GM12878 (cell line): ENCODE data around the gene ATG14. TPM values are rescaled to one million over a fixed set of nuclear protein-coding genes. Genes with fewer than 3 reads are reported as not detected.

ENCODE experiments used
- ATAC-seq: fragments of 200-7000 bp; cut with Tn5 transposase; 3 replicates; pipeline ENCODE4 v1.9.1; 2020; ENCODE audit warnings: mild to moderate bottlenecking, moderate library complexity
- BruUV-seq: library from RNA; stranded (reverse); fragments of 400-500 nt; replicated peaks from 2 replicates; lab custom pipeline; 2021; lab: Mats Ljungman, UMichigan
- CTCF ChIA-PET: fragments of 300-600 bp; sonication (Branson Sonifier 250); formaldehyde crosslinking; extraction: SDS; loops from one replicate; lab custom pipeline; 2021; ENCODE audit warnings: inconsistent platforms; lab: Yijun Ruan, JAX
- POLR2A ChIA-PET: fragments of 350-600 bp; formaldehyde crosslinking; extraction: SDS; loops from one replicate; lab custom pipeline; 2021; ENCODE audit warnings: inconsistent platforms; lab: Charles Lee
- RAD21 ChIA-PET: fragments of 300-600 bp; sonication (Branson Sonifier 250); formaldehyde crosslinking; loops from one replicate; lab custom pipeline; 2023; ENCODE audit warnings: antibody characterized with exemption; ENCODE audit not compliant: unreplicated experiment; lab: Charles Lee
- SMC1A ChIA-PET: fragments of 300-600 bp; sonication (Branson Sonifier 250); formaldehyde crosslinking; loops from one replicate; lab custom pipeline; 2023; ENCODE audit not compliant: unreplicated experiment, uncharacterized antibody; lab: Charles Lee
- DNase-seq: peaks from one replicate; pipeline ENCODE4 v3.0.0-alpha.2; 2011; ENCODE audit warnings: low read depth, low spot score
- FAIRE-seq: peaks from 3 replicates; lab custom pipeline; 2011; peaks lifted over from hg19 to GRCh38; lab: Jason Lieb, UNC
- H2AFZ ChIP-seq: 2 replicates; pipeline ENCODE4 v1.6.0; 2011; ENCODE audit warnings: low read depth, low read length, control low read depth; ENCODE audit not compliant: control insufficient read depth
- H3K27ac ChIP-seq: 2 replicates; pipeline ENCODE4 v1.5.1; 2011; ENCODE audit warnings: control low read depth; ENCODE audit not compliant: control insufficient read depth, insufficient read depth
- H3K27me3 ChIP-seq, 2 experiments: replicated peaks in 1 of 2; 2 replicates each; pipeline versions ENCODE4 v1.6.0 to v1.6.1; 2011; ENCODE audit warnings: low read length in 1 of 2; ENCODE audit not compliant: control insufficient read depth in 2 of 2, insufficient read depth in 2 of 2
- H3K36me3 ChIP-seq, 2 experiments: 2 replicates each; pipeline ENCODE4 v1.5.1; 2011; ENCODE audit warnings: low read length in 1 of 2; ENCODE audit not compliant: control insufficient read depth in 2 of 2, insufficient read depth in 2 of 2
- H3K4me1 ChIP-seq: 2 replicates; pipeline ENCODE4 v1.6.1; 2011; ENCODE audit warnings: mild to moderate bottlenecking, low read length, moderate library complexity, mixed read lengths; ENCODE audit not compliant: control insufficient read depth, insufficient read depth
- H3K4me2 ChIP-seq: 2 replicates; pipeline ENCODE4 v1.6.0; 2011; ENCODE audit warnings: control low read depth; ENCODE audit not compliant: control insufficient read depth, insufficient read depth
- H3K4me3 ChIP-seq: fragments of 200-600 bp; sonication (generic); 2 replicates; pipeline ENCODE4 v1.5.1; 2016
- H3K79me2 ChIP-seq: 2 replicates; pipeline ENCODE4 v1.6.0; 2011; ENCODE audit warnings: low read length; ENCODE audit not compliant: control insufficient read depth, insufficient read depth
- H3K9ac ChIP-seq: 2 replicates; pipeline ENCODE4 v1.8.0; 2011; ENCODE audit warnings: low read length, control low read depth, mixed read lengths; ENCODE audit not compliant: control insufficient read depth, insufficient read depth
- H3K9me3 ChIP-seq: replicated peaks from 3 replicates; pipeline ENCODE4 v1.5.1; 2011; ENCODE audit warnings: mild to moderate bottlenecking, low read length; ENCODE audit not compliant: control insufficient read depth, insufficient read depth
- H4K20me1 ChIP-seq: 2 replicates; pipeline ENCODE4 v1.6.0; 2011; ENCODE audit not compliant: control insufficient read depth, insufficient read depth
- BCLAF1 ChIP-seq: fragments of 450-650 bp; IDR thresholded peaks from 2 replicates; pipeline ENCODE4 v1.6.1; 2017; ENCODE audit warnings: antibody characterized with exemption, mild to moderate bottlenecking, moderate library complexity
- BMI1 ChIP-seq: fragments of 450-650 bp; IDR thresholded peaks from 2 replicates; pipeline ENCODE4 v1.6.1; 2016; ENCODE audit warnings: mild to moderate bottlenecking, moderate library complexity, borderline replicate concordance
- CBFB ChIP-seq: IDR thresholded peaks from 2 replicates; pipeline ENCODE4 v1.6.1; 2016; ENCODE audit warnings: antibody characterized with exemption, low read depth
- ESRRA ChIP-seq: IDR thresholded peaks from 2 replicates; pipeline ENCODE4 v1.6.1; 2012; ENCODE audit warnings: mild to moderate bottlenecking, low read length, improper control_type of control experiment
- IKZF1 ChIP-seq: fragments of 450-650 bp; conservative IDR thresholded peaks from 2 replicates; pipeline ENCODE4 v1.6.1; 2017; ENCODE audit warnings: antibody characterized with exemption, mild to moderate bottlenecking
- MTA3 ChIP-seq: IDR thresholded peaks from 2 replicates; pipeline ENCODE4 v1.6.1; 2012; ENCODE audit warnings: low read length, inconsistent platforms, borderline replicate concordance
- MXI1 ChIP-seq: fragments of 150-350 bp; IDR thresholded peaks from 2 replicates; pipeline ENCODE4 v1.6.1; 2011; ENCODE audit warnings: low read depth, mild to moderate bottlenecking, inconsistent platforms, low read length, improper control_type of control experiment
- RAD51 ChIP-seq: fragments of 450-650 bp; IDR thresholded peaks from 2 replicates; pipeline ENCODE4 v1.6.1; 2016; ENCODE audit warnings: moderate library complexity, mild to moderate bottlenecking, inconsistent platforms
- RCOR1 ChIP-seq: conservative IDR thresholded peaks from 2 replicates; pipeline ENCODE4 v1.6.1; 2012; ENCODE audit warnings: low read depth, low read length, improper control_type of control experiment
- REST ChIP-seq: IDR thresholded peaks from 2 replicates; pipeline ENCODE4 v1.6.1; 2012; ENCODE audit warnings: mild to moderate bottlenecking, low read depth, low read length
- SMAD5 ChIP-seq: IDR thresholded peaks from 2 replicates; pipeline ENCODE4 v1.6.1; 2016; ENCODE audit warnings: antibody characterized with exemption, low read depth
- TCF3 ChIP-seq: IDR thresholded peaks from 2 replicates; pipeline ENCODE4 v1.6.1; 2012; ENCODE audit warnings: low read depth, mild to moderate bottlenecking, low read length, borderline replicate concordance; ENCODE audit not compliant: insufficient read depth
- USF1 ChIP-seq: IDR thresholded peaks from 2 replicates; pipeline ENCODE4 v1.6.1; 2011; ENCODE audit warnings: borderline replicate concordance, low read depth, mild to moderate bottlenecking, moderate library complexity, mixed read lengths, low read length; ENCODE audit not compliant: insufficient read depth; ENCODE audit errors: extremely low read length
- WRNIP1 ChIP-seq: IDR thresholded peaks from 2 replicates; pipeline ENCODE4 v1.6.1; 2011; ENCODE audit warnings: low read depth, low read length, improper control_type of control experiment, borderline replicate concordance
- ZBTB33 ChIP-seq: fragments of 450-650 bp; IDR thresholded peaks from 2 replicates; pipeline ENCODE4 v1.6.1; 2017; ENCODE audit warnings: mild to moderate bottlenecking
- ZNF24 ChIP-seq: fragments of 450-650 bp; IDR thresholded peaks from 2 replicates; pipeline ENCODE4 v1.6.1; 2017; ENCODE audit warnings: antibody characterized with exemption, mild to moderate bottlenecking
- ZZZ3 ChIP-seq: IDR thresholded peaks from 2 replicates; pipeline ENCODE4 v1.6.1; 2011; ENCODE audit warnings: low read depth; ENCODE audit not compliant: control insufficient read depth, insufficient read length
- WGBS: methylation state at CpG from one replicate; pipeline ENCODE4 v1.1.6; 2016; ENCODE audit warnings: low lambda C conversion rate; ENCODE audit not compliant: insufficient replicate concordance, insufficient coverage; ENCODE audit errors: missing lambda C conversion rate; 5-methylcytosine and 5-hydroxymethylcytosine counted together
- in situ Hi-C: fragments of 300-500 bp; cut with MboI; formaldehyde crosslinking; loops from 9 replicates; pipeline ENCODE4 v1.14.3; 2018; ENCODE audit warnings: mixed read lengths
- intact Hi-C: fragments of 100-400 bp; cut with micrococcal nuclease; formaldehyde crosslinking; loops from one replicate; pipeline ENCODE4 v1.14.2; 2022; ENCODE audit not compliant: unreplicated experiment
- polyA plus RNA-seq, 11 experiments: library from polyadenylated mRNA; depleted of rRNA in 4 of 11; unstranded in 6 of 11; stranded (reverse) in 5 of 11; fragments of >200 nt; fragmentation: Nextera tagmentation in 4 of 11; fragmentation: Illumina TruSeq in 1 of 11; extraction: Ambion mirVana in 4 of 11; extraction: Trizol in 1 of 11; gene quantifications; 1 replicate in 1 of 11; 2 replicates in 10 of 11; pipeline versions ENCODE4 v1.2.1 to v1.2.3, GENCODE V29; 2011 to 2016; ENCODE audit warnings: inconsistent platforms in 2 of 11, missing spikeins in 2 of 11, low read depth in 1 of 11
- total RNA-seq, 4 experiments: library from RNA; depleted of rRNA in 3 of 4; stranded (reverse); fragments of >200 nt in 3 of 4; fragmentation: Illumina TruSeq in 1 of 4; extraction: Trizol in 1 of 4; gene quantifications; 2 replicates each; pipeline versions ENCODE4 v1.2.1 to v1.2.3, GENCODE V29; 2013 to 2021

ATG14 gene
- total and polyA plus RNA-seq, 10 of the 15 experiments (the other 5 are each of a cell fraction or from before 2014, with no cell fraction given) = 1.1 to 6.4 (median 5.0) TPM

GRCh38 chr14:55384536-55384935 lies 27.1 kb downstream of the ATG14 start:
- FAIRE-seq (no peak), DNase-seq (no peak), ATAC-seq (no peak)
- in situ Hi-C loops (no loop called here), intact Hi-C loops (no loop called here)
- H3K27me3 ChIP-seq = no peaks in the 10 kb centered on the region
- no peak overlapping the region for H2AFZ ChIP-seq
- H3K9ac ChIP-seq = no peak overlapping the region
- no TSS peak for BruUV-seq
- H3K36me3 ChIP-seq = peaks cover 3 to 7% of the 10 kb centered on the region in 2 experiments; a peak in 3 of 4 replicates
- no peaks in the 10 kb centered on the region for H3K4me1 ChIP-seq
- ChIA-PET CTCF (no interaction called here), SMC1A (no interaction called here), POLR2A (no interaction called here), RAD21 (no interaction called here)
- no peak overlapping the region for H3K27ac ChIP-seq
- WGBS = 88% methylated on average over 3 of the region's 3 CpGs
- H3K4me3 ChIP-seq = no peak overlapping the region
- no peak overlapping the region for H3K4me2 ChIP-seq
- H3K9me3 ChIP-seq = no peaks in the 10 kb centered on the region
- no peaks in the 10 kb centered on the region for H3K79me2 ChIP-seq
- no peaks in the 10 kb centered on the region for H4K20me1 ChIP-seq
- TF ChIP-seq RAD51 (no peak), BMI1 (no peak), MTA3 (no peak), ZNF24 (no peak), WRNIP1 (no peak), SMAD5 (no peak), REST (no peak), ZBTB33 (no peak), CBFB (no peak), BCLAF1 (no peak), ESRRA (no peak), RCOR1 (no peak), USF1 (no peak), TCF3 (no peak), IKZF1 (no peak), ZZZ3 (no peak), MXI1 (no peak)
